ENCODE results near the gene NDRG2.

Gene NDRG2

GRCh38 chr14:21032326-21033132, 7.7 kb upstream of the NDRG2 start:
- Histone ChIP-seq H3K27ac (ENCODE audit: low read depth, low read length) (no peak overlapping the region), H3K4me1 (ENCODE audit: control insufficient read depth, insufficient read depth, low read length, unreplicated experiment) (no peaks in the 10 kb centered on the region), H3K4me3 (ENCODE audit: low read depth, low read length) (no peak overlapping the region), H3K27me3 (ENCODE audit: insufficient read depth, low read length) (peaks cover 83% of the 10 kb centered on the region), H3K36me3 (ENCODE audit: insufficient read depth, low read length) (no peaks in the 10 kb centered on the region), H3K79me2 (ENCODE audit: control insufficient read depth, insufficient read depth, low read length, unreplicated experiment) (no peaks in the 10 kb centered on the region), H2AFZ (ENCODE audit: low read length, unreplicated experiment) (no peak overlapping the region)

GRCh38 chr14:21030531-21030930, 5.7 kb upstream of the NDRG2 start:
- Histone ChIP-seq H2AFZ (ENCODE audit: low read length, unreplicated experiment) (no peak overlapping the region), H3K4me3 (ENCODE audit: low read depth, low read length) (no peak overlapping the region), H3K79me2 (ENCODE audit: control insufficient read depth, insufficient read depth, low read length, unreplicated experiment) (no peaks in the 10 kb centered on the region), H3K27me3 (ENCODE audit: insufficient read depth, low read length) (peaks cover 85% of the 10 kb centered on the region), H3K4me1 (ENCODE audit: control insufficient read depth, insufficient read depth, low read length, unreplicated experiment) (no peaks in the 10 kb centered on the region), H3K27ac (ENCODE audit: low read depth, low read length) (no peak overlapping the region), H3K36me3 (ENCODE audit: insufficient read depth, low read length) (no peaks in the 10 kb centered on the region)

DNA sequence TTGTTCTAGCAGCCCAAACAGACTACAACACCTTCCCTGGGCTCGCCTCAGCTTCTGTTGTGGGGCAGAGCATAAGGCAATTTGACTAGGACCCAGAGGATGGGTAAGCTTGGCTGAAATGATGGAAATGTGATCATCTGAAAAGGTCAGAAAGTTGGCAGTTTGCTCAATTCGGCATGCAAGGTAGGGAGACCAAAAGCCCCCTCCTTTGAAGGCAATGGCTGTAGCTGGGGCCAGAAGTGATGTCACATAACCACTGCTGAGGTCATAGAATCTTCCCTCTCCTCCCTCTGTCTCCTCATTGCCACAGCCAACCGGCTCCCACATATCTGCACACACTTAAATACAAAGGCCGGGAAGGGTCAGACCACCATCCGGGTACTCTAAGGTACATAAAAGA, 5.1 kb upstream of the NDRG2 start, which contains the start of gene TPPP2:
TSS of gene TPPP2 (plus strand) at position 301 of the 400 bp plus-strand sequence. CDS start 365 bp downstream, outside the sequence.
- Histone ChIP-seq H3K4me1 (ENCODE audit: control insufficient read depth, insufficient read depth, low read length, unreplicated experiment) (no peaks in the 10 kb centered on the region), H3K79me2 (ENCODE audit: control insufficient read depth, insufficient read depth, low read length, unreplicated experiment) (no peaks in the 10 kb centered on the region), H2AFZ (ENCODE audit: low read length, unreplicated experiment) (no peak within 1 kb of the TSS), H3K27me3 (ENCODE audit: insufficient read depth, low read length) (peaks cover 84% of the 10 kb centered on the region), H3K4me3 (ENCODE audit: low read depth, low read length) (no peak within 1 kb of the TSS), H3K27ac (ENCODE audit: low read depth, low read length) (no peak within 1 kb of the TSS), H3K36me3 (ENCODE audit: insufficient read depth, low read length) (no peaks in the 10 kb centered on the region)

GRCh38 chr14:21026988-21027315, 2.1 kb upstream of the NDRG2 start:
- Histone ChIP-seq H3K4me3 (ENCODE audit: low read depth, low read length) (no peak overlapping the region), H3K27me3 (ENCODE audit: insufficient read depth, low read length) (peaks cover 83% of the 10 kb centered on the region), H3K4me1 (ENCODE audit: control insufficient read depth, insufficient read depth, low read length, unreplicated experiment) (no peaks in the 10 kb centered on the region), H3K79me2 (ENCODE audit: control insufficient read depth, insufficient read depth, low read length, unreplicated experiment) (no peaks in the 10 kb centered on the region), H3K36me3 (ENCODE audit: insufficient read depth, low read length) (no peaks in the 10 kb centered on the region), H2AFZ (ENCODE audit: low read length, unreplicated experiment) (no peak overlapping the region), H3K27ac (ENCODE audit: low read depth, low read length) (no peak overlapping the region)

DNA sequence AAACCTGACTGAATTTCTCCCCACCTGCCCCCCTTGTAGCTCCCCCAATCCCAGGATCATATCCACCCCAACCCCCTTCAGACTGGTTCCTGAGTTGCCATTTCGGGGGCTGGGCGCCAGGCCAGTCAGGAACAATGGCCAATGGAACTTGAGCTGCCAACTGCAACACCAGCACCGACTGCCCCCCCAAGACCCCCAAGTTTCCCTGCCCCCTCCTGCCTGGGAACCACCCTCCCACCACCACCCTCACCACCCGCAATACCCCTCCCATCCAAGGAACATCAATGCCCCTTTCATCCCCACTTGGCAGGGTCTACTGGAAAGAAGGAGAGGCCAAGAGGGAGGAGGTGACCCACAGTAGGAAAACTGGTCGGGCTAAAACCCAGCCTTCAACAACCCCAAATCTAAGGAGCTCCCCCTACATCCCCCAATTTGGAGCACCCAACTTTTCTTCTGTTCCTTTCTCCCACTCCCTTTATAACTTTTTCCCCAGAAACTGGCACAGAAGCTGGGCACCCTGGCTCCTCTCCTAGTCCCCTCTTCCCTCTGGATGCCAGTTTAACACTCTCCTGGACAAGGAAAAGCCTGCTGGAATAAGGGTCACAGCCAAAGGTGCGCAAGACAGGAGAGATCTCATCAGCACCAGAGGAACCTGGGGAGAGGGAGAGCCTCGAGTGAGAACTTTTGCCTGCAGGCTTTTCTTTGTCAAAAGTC, 1.6 kb upstream of the NDRG2 start:
- H3K27me3 ChIP-seq (ENCODE audit: insufficient read depth, low read length): peaks cover 83% of the 10 kb centered on the region
- no peaks in the 10 kb centered on the region for H3K79me2 ChIP-seq (ENCODE audit: control insufficient read depth, insufficient read depth, low read length, unreplicated experiment)
- H3K4me3 ChIP-seq (ENCODE audit: low read depth, low read length): no peak overlapping the region
- H2AFZ ChIP-seq (ENCODE audit: low read length, unreplicated experiment): no peak overlapping the region
- no peaks in the 10 kb centered on the region for H3K4me1 ChIP-seq (ENCODE audit: control insufficient read depth, insufficient read depth, low read length, unreplicated experiment)
- no peak overlapping the region for H3K27ac ChIP-seq (ENCODE audit: low read depth, low read length)
- H3K36me3 ChIP-seq (ENCODE audit: insufficient read depth, low read length): no peaks in the 10 kb centered on the region

GRCh38 chr14:21025371-21026273, 761 bp upstream of the NDRG2 start:
- no peaks in the 10 kb centered on the region for H3K36me3 ChIP-seq (ENCODE audit: insufficient read depth, low read length)
- H3K27me3 ChIP-seq (ENCODE audit: insufficient read depth, low read length): peaks cover 83% of the 10 kb centered on the region
- peak overlapping the region; percentile 75 for H3K4me3 ChIP-seq (ENCODE audit: low read depth, low read length)
- no peaks in the 10 kb centered on the region for H3K79me2 ChIP-seq (ENCODE audit: control insufficient read depth, insufficient read depth, low read length, unreplicated experiment)
- no peaks in the 10 kb centered on the region for H3K4me1 ChIP-seq (ENCODE audit: control insufficient read depth, insufficient read depth, low read length, unreplicated experiment)
- H3K27ac ChIP-seq (ENCODE audit: low read depth, low read length): no peak overlapping the region
- H2AFZ ChIP-seq (ENCODE audit: low read length, unreplicated experiment): peak overlapping the region; percentile 95

DNA sequence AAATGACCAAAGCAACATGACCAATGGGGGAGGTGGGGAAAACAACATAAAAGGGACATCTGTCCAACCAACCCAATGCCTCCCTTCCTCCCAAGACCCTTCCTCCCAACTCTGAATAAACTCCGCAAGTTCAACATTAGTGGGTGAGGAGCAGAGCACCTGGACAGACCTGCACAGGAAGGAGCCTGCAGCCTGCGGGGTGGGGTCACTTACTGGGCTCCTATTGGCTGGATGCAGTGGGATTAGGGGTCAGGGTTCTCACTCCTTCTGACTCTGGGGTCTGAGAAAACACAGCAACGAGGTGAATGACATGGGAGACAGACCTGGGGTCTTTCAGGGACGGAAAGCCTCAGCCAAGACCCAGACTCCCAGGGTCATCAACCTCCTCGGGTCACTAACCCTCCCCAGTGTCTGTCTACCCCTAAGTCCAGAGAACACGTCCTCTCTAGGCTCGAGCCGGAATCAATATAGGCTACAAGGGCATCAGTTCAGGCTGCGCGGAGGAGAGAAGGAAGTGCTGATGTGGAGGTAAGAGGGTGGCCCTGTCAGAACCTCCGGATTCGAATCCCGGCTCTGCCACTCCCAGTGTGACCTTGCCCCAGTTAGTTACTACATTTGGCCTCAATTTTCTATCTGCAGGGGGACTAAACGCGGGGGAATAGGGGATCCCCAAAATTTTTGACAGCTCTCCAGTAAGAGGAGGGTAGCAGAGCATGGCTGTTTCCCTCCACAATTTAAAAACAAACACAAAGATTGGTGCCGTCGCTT, 860 bp downstream of the NDRG2 start:
- Histone ChIP-seq H2AFZ (ENCODE audit: low read length, unreplicated experiment) (no peak overlapping the region), H3K4me1 (ENCODE audit: control insufficient read depth, insufficient read depth, low read length, unreplicated experiment) (no peaks in the 10 kb centered on the region), H3K36me3 (ENCODE audit: insufficient read depth, low read length) (no peaks in the 10 kb centered on the region), H3K4me3 (ENCODE audit: low read depth, low read length) (peak overlapping the region; percentile 75), H3K27me3 (ENCODE audit: insufficient read depth, low read length) (peaks cover 79% of the 10 kb centered on the region), H3K27ac (ENCODE audit: low read depth, low read length) (no peak overlapping the region), H3K79me2 (ENCODE audit: control insufficient read depth, insufficient read depth, low read length, unreplicated experiment) (no peaks in the 10 kb centered on the region)

- Histone ChIP-seq H3K4me3 (ENCODE audit: low read depth, low read length) (no peak overlapping the region), H2AFZ (ENCODE audit: low read length, unreplicated experiment) (no peak overlapping the region), H3K27me3 (ENCODE audit: insufficient read depth, low read length) (peaks cover 82% of the 10 kb centered on the region)
Observed at GRCh38 chr14:21023174-21023573, 1.7 kb downstream of the NDRG2 start.

GRCh38 chr14:21022686-21023085, 2.2 kb downstream of the NDRG2 start:
- peaks cover 82% of the 10 kb centered on the region for H3K27me3 ChIP-seq (ENCODE audit: insufficient read depth, low read length)

More at GRCh38 chr14:21023174-21023573, 1.7 kb downstream of the NDRG2 start:
- Histone ChIP-seq H3K36me3 (ENCODE audit: insufficient read depth, low read length) (no peaks in the 10 kb centered on the region), H3K27ac (ENCODE audit: low read depth, low read length) (no peak overlapping the region), H3K4me1 (ENCODE audit: control insufficient read depth, insufficient read depth, low read length, unreplicated experiment) (no peaks in the 10 kb centered on the region), H3K79me2 (ENCODE audit: control insufficient read depth, insufficient read depth, low read length, unreplicated experiment) (no peaks in the 10 kb centered on the region)

More at GRCh38 chr14:21022686-21023085, 2.2 kb downstream of the NDRG2 start:
- Histone ChIP-seq H3K4me1 (ENCODE audit: control insufficient read depth, insufficient read depth, low read length, unreplicated experiment) (no peaks in the 10 kb centered on the region), H2AFZ (ENCODE audit: low read length, unreplicated experiment) (no peak overlapping the region), H3K4me3 (ENCODE audit: low read depth, low read length) (no peak overlapping the region), H3K36me3 (ENCODE audit: insufficient read depth, low read length) (no peaks in the 10 kb centered on the region), H3K27ac (ENCODE audit: low read depth, low read length) (no peak overlapping the region), H3K79me2 (ENCODE audit: control insufficient read depth, insufficient read depth, low read length, unreplicated experiment) (no peaks in the 10 kb centered on the region)

Measured in ACC112 (cell line).